ENCODE measurements around the gene CCDC73.
A peak's percentile ranks its signal among the peaks of the same experiment; 100 is the strongest.

The CCDC73 gene

GRCh38 chr11:32574421-32574820 is 220.0 kb downstream of the CCDC73 start:
- Histone ChIP-seq H3K4me2 (no peak overlapping the region), H3K4me3 (no peak overlapping the region), H3K27me3 (no peaks in the 10 kb centered on the region), H3K27ac (no peak overlapping the region), H3K4me1 (no peaks in the 10 kb centered on the region), H4K20me1 (no peaks in the 10 kb centered on the region), H3K9ac (no peak overlapping the region), H3K36me3 (no peaks in the 10 kb centered on the region), H3K9me3 (replicated peaks in 1 of 11) (no peaks in the 10 kb centered on the region)
- no peak for TF ChIP-seq Cebpa-rat (IDR thresholded peaks at IDR 0.05)

- Histone ChIP-seq H3K4me3 (no peak overlapping the region), H3K4me2 (no peak overlapping the region), H4K20me1 (no peaks in the 10 kb centered on the region), H3K9ac (no peak overlapping the region), H3K27me3 (no peaks in the 10 kb centered on the region), H3K36me3 (no peaks in the 10 kb centered on the region), H3K27ac (no peak overlapping the region), H3K9me3 (replicated peaks in 1 of 11) (no peaks in the 10 kb centered on the region), H3K4me1 (no peaks in the 10 kb centered on the region)
- TF ChIP-seq Cebpa-rat (IDR thresholded peaks at IDR 0.05), result no peak
Measured at GRCh38 chr11:32573228-32573627, 221.2 kb downstream of the CCDC73 start.

- Histone ChIP-seq H3K4me3 (no peak overlapping the region), H3K9ac (no peak overlapping the region), H4K20me1 (no peaks in the 10 kb centered on the region), H3K36me3 (no peaks in the 10 kb centered on the region), H3K4me2 (no peak overlapping the region), H3K9me3 (replicated peaks in 1 of 11) (no peaks in the 10 kb centered on the region), H3K4me1 (no peaks in the 10 kb centered on the region), H3K27me3 (no peaks in the 10 kb centered on the region), H3K27ac (no peak overlapping the region)
- TF ChIP-seq Cebpa-rat (IDR thresholded peaks at IDR 0.05), result no peak
Measured at GRCh38 chr11:32571039-32571438, 223.4 kb downstream of the CCDC73 start.

GRCh38 chr11:32569313-32569881 is 225.1 kb downstream of the CCDC73 start:
- H3K4me3 ChIP-seq, result no peak overlapping the region
- no peak overlapping the region for H3K9ac ChIP-seq
- H3K4me1 ChIP-seq, result no peaks in the 10 kb centered on the region
- no peak overlapping the region for H3K27ac ChIP-seq
- H3K36me3 ChIP-seq, result no peaks in the 10 kb centered on the region
- H3K27me3 ChIP-seq, result no peaks in the 10 kb centered on the region
- H3K9me3 ChIP-seq (replicated peaks in 1 of 11), result no peaks in the 10 kb centered on the region
- TF ChIP-seq Cebpa-rat (IDR thresholded peaks at IDR 0.05), result no peak
- H4K20me1 ChIP-seq, result no peaks in the 10 kb centered on the region
- H3K4me2 ChIP-seq, result no peak overlapping the region

GRCh38 chr11:32567154-32567553 is 227.3 kb downstream of the CCDC73 start:
- no peaks in the 10 kb centered on the region for H3K9me3 ChIP-seq (replicated peaks in 1 of 11)
- no peak overlapping the region for H3K9ac ChIP-seq
- H4K20me1 ChIP-seq, result no peaks in the 10 kb centered on the region
- H3K27ac ChIP-seq, result no peak overlapping the region
- no peak overlapping the region for H3K4me3 ChIP-seq
- no peaks in the 10 kb centered on the region for H3K36me3 ChIP-seq
- H3K4me1 ChIP-seq, result peaks cover 0 to 14% (median 13%) of the 10 kb centered on the region in 10 experiments; a peak in 13 of 20 replicates
- H3K27me3 ChIP-seq, result no peaks in the 10 kb centered on the region
- no peak overlapping the region for H3K4me2 ChIP-seq
- TF ChIP-seq Cebpa-rat (IDR thresholded peaks at IDR 0.05), result no peak

- no peak overlapping the region for H3K4me3 ChIP-seq
- H3K36me3 ChIP-seq, result no peaks in the 10 kb centered on the region
- no peaks in the 10 kb centered on the region for H3K9me3 ChIP-seq (replicated peaks in 1 of 11)
- no peak overlapping the region for H3K27ac ChIP-seq
- H3K4me1 ChIP-seq, result peaks cover 0 to 14% (median 13%) of the 10 kb centered on the region in 10 experiments; a peak in 13 of 20 replicates
- H3K4me2 ChIP-seq, result no peak overlapping the region
- H3K9ac ChIP-seq, result no peak overlapping the region
- no peak for TF ChIP-seq Cebpa-rat (IDR thresholded peaks at IDR 0.05)
- no peaks in the 10 kb centered on the region for H4K20me1 ChIP-seq
- no peaks in the 10 kb centered on the region for H3K27me3 ChIP-seq
Measured at GRCh38 chr11:32566517-32566916, 227.9 kb downstream of the CCDC73 start.

- Histone ChIP-seq H3K27ac (no peak overlapping the region), H3K9me3 (replicated peaks in 1 of 11) (no peaks in the 10 kb centered on the region), H3K27me3 (no peaks in the 10 kb centered on the region), H3K4me2 (peak overlapping the region in 8 of 11 experiments; percentile 6 to 52 (median 28); a peak in 12 of 22 replicates), H3K4me3 (no peak overlapping the region), H3K36me3 (no peaks in the 10 kb centered on the region), H3K9ac (no peak overlapping the region), H4K20me1 (no peaks in the 10 kb centered on the region), H3K4me1 (peaks cover 0 to 14% (median 13%) of the 10 kb centered on the region in 10 experiments; a peak in 13 of 20 replicates)
- no peak for TF ChIP-seq Cebpa-rat (IDR thresholded peaks at IDR 0.05)
Measured at GRCh38 chr11:32563600-32563959, 230.9 kb downstream of the CCDC73 start.

- no peaks in the 10 kb centered on the region for H3K9me3 ChIP-seq (replicated peaks in 1 of 11)
- H3K36me3 ChIP-seq, result no peaks in the 10 kb centered on the region
- no peak overlapping the region for H3K27ac ChIP-seq
- no peaks in the 10 kb centered on the region for H3K27me3 ChIP-seq
- H4K20me1 ChIP-seq, result no peaks in the 10 kb centered on the region
- TF ChIP-seq Cebpa-rat (IDR thresholded peaks at IDR 0.05), result peak in 2 of 11 experiments; percentile 14 to 50; a peak in 1 of 22 replicates
- H3K4me1 ChIP-seq, result peaks cover 0 to 14% (median 13%) of the 10 kb centered on the region in 10 experiments; a peak in 13 of 20 replicates
- peak overlapping the region in 10 of 11 experiments; percentile 6 to 52 (median 28); a peak in 16 of 22 replicates for H3K4me2 ChIP-seq
- no peak overlapping the region for H3K4me3 ChIP-seq
- H3K9ac ChIP-seq, result no peak overlapping the region
Measured at GRCh38 chr11:32562839-32563599, 231.4 kb downstream of the CCDC73 start.

- H3K4me1 ChIP-seq, result peaks cover 0 to 14% (median 13%) of the 10 kb centered on the region in 10 experiments; a peak in 13 of 20 replicates
- H3K27me3 ChIP-seq, result no peaks in the 10 kb centered on the region
- no peaks in the 10 kb centered on the region for H4K20me1 ChIP-seq
- H3K27ac ChIP-seq, result no peak overlapping the region
- no peak overlapping the region for H3K4me3 ChIP-seq
- H3K9ac ChIP-seq, result no peak overlapping the region
- no peaks in the 10 kb centered on the region for H3K36me3 ChIP-seq
- TF ChIP-seq Cebpa-rat (IDR thresholded peaks at IDR 0.05), result no peak
- no peak overlapping the region for H3K4me2 ChIP-seq
- no peaks in the 10 kb centered on the region for H3K9me3 ChIP-seq (replicated peaks in 1 of 11)
Measured at GRCh38 chr11:32561835-32562234, 232.6 kb downstream of the CCDC73 start.

- Histone ChIP-seq H4K20me1 (no peaks in the 10 kb centered on the region), H3K4me3 (no peak overlapping the region), H3K9me3 (replicated peaks in 1 of 11) (0 out of 22 replicates have a peak, but pooled peaks cover 0 to 6% (median 0%) of the 10 kb centered on the region in 11 experiments), H3K4me1 (no peaks in the 10 kb centered on the region), H3K9ac (no peak overlapping the region), H3K36me3 (no peaks in the 10 kb centered on the region), H3K27me3 (no peaks in the 10 kb centered on the region), H3K4me2 (no peak overlapping the region), H3K27ac (no peak overlapping the region)
- TF ChIP-seq Cebpa-rat (IDR thresholded peaks at IDR 0.05), result no peak
Measured at GRCh38 chr11:32555895-32556294, 238.6 kb downstream of the CCDC73 start.
